ENCODE data around the gene ATP1A4.

ATP1A4 gene

DNA sequence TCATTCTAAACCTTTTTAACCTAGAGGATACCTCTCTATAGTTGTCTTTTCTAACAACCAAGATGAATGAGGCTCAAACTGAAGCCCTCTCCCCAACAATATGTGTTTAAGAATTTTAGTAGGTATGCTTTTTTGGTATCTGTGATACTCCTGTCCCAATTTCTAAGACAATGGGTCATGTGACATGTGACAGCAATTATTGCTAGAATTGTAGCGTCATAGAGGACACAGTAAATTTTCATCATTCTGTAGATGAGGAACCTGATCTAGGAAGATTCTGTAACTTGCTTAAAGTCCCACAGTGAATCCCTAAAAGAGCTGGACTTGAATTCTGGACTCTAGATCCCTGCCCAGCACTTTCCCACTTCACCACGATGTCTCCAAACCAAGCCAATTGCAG lies 27.3 kb downstream of the ATP1A4 start:
- no peak for DNase-seq

DNA sequence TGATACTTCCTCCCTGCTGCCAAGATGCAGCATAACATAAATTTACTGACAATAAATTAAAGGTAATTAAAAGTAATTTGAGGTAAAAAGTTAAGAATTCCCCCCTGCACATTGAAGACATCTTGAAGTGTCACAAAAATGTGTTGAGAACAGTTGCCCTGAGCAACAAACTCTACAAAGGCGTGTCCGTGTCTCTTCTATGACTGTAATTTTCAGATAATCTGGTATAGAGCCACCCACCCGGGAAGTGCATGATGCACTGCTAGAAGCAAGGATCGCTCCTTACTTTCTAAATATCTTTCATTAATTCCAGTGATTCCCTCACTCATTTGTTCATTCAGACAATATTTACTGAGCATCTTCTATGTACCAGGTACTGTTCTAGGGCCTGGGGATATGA lies 27.9 kb downstream of the ATP1A4 start:
- no peak for DNase-seq

DNA sequence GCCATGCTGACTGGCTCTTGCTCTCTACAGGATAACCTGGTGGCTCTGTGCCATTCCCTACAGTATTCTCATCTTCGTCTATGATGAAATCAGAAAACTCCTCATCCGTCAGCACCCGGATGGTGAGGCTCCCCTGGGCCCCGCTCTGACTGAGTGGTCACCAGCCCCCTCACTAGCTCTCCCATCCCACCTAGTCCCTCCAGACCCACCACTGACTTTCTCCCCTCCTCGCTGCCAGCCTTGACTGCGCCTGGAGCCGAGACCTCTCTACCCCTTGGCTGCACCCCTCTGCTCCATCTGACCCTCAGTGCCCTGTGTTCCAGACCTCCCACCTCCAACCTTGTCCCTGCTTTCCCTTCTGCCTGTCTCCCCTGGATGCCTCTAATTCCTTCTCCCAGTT lies 34.8 kb downstream of the ATP1A4 start:
- DNase-seq = no peak

DNA sequence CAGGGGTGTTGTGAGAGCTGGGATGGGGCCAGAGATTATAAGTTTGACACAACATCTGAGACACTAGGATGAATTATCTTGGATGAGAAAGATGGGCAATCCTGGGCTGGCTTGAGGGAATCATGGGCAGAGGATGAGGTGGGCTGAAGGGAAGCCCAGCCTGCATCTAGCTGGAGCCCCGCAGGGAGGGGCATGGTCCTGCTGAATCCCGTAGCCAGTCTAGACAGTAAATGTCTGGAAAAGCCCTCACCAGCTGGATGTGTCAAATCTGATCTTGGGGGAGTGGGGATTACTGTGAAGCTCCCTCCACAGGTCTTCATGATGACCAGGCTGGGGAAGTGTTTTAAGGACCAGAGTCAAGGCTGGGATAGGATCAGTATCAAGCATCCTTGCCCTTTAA lies 35.3 kb downstream of the ATP1A4 start:
- DNase-seq = no peak

DNA sequence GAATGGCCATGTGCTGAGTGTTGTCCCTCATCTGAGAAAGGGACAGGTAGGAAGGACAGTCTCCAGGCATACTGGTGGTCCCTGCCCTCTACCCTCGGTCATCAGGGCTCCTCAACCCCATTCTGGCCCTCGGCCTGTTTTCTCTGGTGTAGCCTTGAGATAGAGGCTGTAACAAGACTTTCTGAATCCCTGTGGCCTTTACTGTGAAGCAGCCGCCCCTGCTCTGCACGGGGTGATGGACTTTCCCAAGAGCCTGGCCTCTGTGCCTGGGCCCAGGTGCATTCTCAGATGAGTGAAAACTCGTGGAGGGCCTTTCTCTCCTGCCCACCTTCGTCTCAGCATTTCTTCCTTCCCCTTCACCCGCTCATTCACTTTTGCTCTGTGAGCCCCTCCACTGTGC lies 36.0 kb downstream of the ATP1A4 start:
- DNase-seq = no peak

DNA sequence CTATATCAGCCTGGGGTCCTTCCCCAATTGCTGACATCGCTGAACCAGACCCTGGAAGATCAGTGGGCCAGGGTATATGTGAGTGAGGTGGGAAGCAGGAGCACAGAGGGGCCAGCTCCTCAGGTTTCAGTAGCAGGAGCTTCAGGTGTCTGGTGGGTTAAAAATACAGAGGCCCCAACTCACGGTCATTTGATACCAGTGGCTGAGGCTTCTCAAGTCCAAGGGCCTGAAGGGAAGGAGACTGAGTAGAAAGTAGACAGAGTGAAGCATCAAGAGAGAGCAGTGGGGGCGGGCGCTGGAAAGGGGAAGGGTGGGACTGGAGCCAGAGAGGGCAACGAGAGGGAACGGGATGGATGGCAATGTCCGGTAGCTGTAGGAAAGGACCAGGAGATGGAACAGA lies 36.9 kb downstream of the ATP1A4 start:
- no peak for DNase-seq

DNA sequence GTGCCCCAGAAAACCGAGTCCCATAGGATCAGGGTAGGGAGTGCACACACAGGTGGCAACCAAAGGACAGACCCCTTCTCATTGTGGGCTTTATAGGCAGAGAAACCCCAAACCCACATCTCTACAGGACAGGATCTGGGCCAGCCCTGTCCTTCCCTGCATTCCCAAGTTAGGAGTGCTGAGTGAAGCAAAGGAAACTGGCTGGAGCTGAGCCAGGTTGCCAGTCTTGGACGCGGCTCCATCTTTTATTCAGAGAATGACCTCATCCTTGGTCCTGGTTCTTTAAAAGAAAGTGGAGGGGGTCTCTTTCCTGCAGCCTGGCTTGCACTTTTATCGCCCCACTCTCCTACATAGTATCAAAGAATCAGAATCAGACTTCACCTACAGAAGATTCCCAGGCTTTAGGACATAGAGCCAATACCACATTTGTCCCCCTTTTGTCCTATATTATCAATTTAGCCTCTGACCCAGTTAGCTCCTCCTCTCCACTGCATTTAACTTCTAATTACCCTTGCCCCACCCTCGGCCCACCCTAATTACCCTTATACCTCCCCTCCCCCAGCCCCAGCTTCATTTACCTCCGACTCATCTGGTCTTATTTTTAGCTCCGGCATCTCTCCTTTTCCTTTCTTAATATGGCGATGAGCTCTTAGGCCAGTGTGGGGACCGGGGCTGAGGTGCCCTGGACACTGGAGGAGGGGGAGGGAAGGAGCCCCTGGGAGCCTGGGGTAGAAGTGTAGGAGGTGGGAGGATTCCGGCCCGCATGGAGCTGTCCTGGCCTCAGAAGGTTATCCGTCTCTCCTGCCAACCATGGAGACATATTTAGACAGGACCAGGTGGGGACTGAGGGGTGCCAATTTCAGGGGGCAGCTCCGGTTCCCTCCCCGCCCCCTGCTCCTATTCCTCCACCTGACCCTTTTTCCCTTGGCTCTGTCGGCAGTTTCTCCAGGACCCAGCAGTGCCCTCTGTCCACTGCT lies 38.5 kb downstream of the ATP1A4 start, which contains the start of gene CASQ1:
CASQ1 (plus strand) TSS at position 927 of the 977 bp plus-strand sequence. CDS start 177 bp downstream, outside the sequence.
- DNase-seq = no peak

DNA sequence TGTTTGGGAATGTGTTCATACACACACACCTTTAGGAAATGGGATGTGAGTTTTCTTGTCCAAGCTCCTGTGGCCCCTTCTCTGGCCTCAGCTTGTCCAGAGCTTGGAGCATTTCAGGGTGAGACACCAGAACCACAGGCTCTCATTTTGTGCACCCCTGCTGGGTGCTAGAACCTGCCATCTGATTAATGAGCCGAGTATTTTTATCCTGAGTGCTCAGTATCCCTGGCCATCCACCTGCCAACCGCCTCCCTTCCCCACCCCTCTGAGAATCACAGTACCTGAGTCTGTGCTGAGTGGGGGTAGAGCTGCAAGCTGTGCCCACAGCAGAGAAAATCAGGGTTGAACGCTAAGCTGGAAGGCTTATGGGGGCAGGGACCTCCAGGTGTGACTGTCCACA lies 40.4 kb downstream of the ATP1A4 start:
- DNase-seq = no peak

DNA sequence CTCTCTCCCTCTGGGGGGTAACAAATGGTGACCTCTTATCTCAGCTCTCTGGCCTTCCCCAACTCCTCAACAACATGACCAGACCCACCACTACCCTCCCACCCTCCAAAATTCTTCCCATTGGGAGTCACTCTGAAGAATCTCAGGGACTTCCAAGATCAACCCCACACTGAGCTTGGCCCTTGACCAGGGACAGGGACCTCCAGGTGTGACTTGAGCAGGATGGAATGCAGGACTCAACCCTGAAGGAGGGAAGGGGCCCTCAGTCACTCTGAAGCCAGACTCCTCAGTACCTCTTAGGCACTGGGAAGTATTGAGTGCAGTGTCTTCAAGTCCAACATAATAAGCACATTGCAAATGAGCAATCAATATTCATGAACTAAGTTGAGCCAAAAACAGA lies 40.8 kb downstream of the ATP1A4 start:
- no peak for DNase-seq

DNA sequence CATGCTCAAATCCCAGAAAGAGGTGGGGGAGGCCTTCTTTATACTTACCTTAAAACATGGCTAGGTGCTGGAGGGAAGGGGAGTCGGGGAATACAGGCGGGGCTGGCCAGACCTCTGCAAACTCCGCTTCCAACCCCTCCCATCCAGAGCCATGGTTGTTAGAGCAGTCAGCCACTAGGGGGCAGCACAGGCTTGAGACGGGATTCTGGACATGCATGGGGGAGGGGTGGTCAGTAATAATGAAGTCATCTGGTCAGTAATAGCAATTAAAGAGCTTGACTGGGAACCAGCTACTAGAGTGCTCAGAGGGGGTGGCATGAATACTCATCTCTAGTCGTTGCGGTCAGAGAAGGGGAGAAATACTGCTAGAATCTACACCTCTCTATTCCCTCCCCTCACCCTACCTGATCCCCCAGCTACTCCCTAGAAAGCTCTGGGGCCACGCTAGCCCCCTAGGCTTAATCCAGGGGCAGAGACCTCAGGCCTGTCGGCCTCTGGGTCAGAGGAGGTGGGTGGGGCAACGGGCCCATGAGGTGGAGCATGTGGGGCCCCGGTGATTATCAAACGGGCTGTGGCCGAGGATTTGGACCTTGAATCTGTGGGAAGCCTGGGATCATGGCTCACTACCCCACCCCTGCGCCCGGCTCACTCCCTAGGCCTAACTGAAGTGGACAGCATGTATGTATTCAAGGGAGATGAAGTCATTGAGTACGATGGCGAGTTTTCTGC lies 41.9 kb downstream of the ATP1A4 start:
- DNase-seq = peak; percentile 33

DNA sequence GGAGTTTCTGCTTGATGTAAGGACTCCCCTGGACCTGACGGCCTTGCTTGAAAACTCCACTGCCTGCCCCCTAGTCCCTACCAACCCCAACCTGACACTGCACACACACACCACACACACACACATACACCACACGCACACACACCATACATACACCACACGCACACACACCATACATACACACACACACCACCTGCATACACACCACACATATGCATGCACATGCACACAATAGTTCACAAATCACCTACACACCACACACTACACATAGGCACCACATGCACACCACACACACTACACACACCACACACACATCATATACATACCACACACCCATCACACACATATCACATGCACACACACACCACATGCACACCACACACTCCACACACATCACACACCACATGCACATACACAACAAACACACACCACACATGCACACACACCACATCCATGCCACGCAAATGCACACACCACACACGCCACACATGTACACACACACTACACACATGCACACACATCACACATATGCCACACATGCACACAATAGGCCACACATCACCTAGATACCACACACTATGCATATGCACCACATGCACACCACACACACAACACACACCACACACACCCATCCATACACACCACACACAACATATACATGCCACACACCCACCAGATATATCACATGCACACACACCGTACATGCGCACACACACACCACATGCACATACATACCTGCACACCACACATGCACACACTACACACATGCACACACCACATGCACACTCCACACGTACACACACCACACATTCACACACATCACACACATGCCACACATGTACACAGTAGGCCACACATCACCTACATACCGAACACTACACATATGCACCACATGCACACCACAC lies 42.7 kb downstream of the ATP1A4 start:
- DNase-seq = no peak

DNA sequence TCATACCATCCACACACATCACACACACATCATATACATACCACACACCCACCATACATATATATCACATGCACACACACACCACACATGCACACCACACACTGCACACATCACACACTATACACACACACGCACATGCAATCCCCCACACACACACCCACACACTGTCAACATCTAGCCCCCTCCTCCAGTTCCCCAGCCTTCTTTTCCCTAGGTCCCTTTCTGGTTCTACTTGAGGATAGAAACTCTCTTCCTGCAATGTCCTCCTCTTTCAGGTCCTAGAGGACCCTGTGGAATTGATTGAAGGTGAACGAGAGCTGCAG lies 43.3 kb downstream of the ATP1A4 start:
- no peak for DNase-seq

DNA sequence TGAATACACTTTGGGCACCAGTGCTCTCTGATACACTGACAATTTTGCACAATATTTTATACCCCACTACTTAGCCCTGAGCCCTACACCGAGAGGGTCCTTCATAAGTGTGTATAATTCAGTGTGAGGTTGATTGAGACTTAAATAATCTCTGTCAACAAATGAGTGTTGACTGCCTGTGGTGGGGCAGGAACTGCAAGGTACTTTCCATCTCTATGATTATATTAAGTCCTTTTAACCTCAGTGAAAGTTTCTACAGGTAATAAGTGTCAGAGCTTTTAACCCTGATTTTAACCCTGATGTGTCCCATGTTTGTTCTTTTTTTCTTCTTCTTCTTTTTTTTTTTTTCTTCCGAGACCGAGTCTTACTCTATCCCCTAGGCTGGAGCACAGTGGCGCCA lies 44.7 kb downstream of the ATP1A4 start:
- no peak for DNase-seq

DNA sequence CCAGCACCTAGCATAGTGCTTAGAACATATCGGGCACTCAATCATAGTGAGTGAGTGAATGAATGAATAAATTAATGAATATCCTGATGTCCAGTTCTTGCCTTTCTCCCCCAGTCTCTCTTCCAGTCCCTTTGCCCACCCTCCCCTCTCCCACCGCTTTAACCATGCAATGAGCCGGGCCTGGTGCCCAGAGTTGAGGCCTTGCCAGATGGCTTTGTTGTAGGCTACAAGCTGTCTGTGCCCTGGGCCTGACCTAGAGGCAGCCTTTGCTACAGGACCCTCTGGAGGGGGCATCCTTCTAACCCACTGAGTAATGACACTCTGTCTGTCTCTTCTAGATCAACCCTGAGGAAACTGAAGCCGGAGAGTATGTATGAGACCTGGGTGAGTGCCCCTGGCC lies 45.8 kb downstream of the ATP1A4 start:
- no peak for DNase-seq

DNA sequence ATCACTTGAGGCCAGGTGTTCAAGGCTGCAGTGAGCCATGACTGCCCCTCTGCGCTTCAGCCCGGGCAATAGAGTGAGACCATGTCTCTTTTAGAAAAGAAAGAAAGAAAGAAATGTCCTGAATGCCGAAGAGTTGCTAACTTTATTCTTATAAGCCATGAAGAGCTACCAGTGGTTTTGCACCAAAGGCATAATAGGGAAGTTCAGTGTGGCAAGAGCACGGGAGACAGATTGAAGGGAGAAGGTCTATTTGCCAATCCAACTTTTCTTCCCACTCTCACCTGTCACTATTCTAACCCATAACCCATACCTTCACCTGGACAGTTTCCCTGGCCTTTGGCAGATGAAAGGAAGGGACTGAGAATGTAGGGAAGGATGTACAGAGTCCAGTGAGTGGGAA lies 49.4 kb downstream of the ATP1A4 start:
- DNase-seq = no peak

DNA sequence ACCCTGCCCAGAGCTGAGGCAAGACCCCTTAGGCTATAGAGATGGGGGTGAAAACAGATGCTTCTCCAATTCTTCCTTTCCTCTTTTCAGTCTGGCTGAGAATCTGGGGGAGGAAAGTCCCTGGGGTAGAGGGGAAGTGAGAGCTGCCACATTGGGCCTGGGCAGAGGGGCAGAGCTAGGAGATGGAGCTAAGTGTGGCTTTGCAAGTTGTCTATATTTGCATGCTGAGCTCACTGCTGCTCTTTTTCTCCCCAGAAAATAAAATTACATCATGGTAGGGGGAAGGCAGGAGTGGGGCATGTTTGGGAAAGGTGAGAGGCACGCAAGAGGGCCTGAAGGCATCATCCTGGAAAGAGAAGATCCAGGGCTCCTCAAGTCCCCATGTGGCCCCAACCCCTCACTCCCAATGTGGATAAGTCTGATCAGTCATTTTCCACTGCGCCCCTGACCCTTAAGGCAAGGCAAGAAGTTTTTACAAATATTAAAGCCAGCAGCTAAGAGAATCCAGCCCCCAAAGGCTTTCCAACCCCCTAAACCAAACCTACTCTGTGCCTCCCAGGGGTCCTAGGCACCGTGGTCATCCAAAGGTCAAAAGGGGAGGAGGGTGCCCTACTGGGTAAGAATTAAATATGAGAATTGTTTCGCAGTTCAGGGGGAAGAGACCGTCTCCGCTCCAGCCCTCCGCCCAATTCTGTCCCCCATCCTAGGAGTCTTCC lies 53.3 kb downstream of the ATP1A4 start:
- DNase-seq = no peak

DNA sequence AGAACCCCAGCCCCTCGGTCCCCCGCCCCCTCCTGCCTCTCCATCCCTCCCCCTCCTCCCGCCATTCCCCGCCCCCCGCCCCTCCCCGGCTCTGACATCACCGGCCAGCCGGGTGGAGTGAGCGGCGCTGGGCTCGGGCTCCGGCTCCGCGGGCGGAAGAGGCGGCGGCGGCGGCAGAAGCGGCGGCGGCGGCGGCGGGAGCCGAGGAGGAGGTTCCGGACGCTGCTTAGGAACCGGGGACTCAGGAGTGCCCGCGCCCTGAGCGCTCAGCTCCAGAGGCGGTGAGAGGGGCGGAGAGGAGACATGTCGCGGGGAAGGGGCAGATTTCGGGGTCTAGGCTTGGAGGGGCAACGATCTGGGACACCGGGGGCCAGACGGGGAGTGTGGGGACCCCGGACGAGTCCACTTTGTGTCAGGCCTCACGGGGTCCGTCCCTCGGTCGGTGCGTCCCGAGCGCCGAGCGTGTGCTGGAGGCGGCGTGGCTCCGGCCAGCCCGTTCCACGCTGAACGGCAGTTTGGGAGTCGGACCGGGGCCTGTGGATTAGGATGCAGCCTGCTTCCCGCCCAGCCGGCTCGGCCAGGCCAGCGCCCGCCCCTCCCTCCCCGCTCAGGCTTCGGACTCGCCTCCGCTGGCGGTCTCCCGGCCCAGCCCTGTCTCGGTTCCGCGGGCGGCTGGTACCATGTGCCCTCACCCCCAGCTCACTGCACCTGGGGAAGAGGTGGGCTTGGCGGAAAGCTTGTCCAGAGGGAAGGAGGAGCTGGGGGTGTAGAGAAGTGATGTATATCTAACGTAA lies 54.0 kb downstream of the ATP1A4 start, which contains the start of gene PEA15:
PEA15 (plus strand) TSS at position 143 of the 794 bp plus-strand sequence. CDS start 6,161 bp downstream, outside the sequence.
- DNase-seq = no peak

DNA sequence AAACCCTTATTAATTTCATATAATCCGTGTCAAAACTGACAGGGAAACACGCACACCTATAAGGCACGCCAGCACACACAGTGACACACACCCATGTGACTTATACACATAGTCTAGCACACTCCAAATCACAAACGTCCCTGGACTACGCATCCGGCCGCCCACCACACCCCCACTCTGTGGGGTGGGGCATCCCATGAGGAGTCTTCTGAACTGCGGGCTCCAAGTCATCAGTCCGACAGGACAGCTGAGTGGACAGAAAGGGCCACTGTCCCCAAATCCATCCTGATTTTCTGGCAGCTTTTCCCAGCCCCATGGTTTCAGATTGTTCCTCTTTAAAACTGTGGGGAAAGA lies 54.6 kb downstream of the ATP1A4 start:
- no peak for DNase-seq

DNA sequence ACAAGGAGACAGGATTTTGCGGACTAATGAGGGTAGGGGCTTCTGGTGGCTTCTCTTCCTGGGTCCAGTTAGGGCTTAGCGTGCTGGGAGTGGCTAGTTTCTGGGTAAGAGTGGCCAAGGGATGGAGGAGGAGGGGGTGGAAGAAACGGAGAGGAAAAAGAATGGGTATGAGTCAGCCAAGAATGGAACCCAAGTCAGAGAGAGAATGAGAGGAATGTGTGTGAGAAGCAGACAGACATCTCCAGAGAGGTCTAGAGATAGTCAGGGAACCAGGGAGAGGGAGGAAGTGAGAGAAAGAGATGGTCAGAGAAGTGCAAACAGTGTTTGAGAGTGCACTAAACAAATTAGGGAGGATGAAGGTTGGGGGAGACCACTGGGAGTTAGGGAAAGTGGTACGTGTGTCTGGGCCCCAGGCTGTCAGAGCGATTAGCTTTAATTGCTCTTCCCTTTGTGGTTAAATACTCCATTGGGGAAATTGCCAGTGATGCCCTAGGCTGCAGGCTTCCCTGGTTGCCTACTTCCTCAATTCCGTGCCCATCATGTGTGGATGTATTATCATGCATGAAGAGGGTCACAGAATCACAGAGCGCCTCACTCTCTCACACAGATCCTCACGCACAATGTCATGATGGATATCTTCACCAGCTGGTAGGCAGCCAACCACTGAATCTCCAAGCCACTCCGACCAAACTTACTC lies 55.2 kb downstream of the ATP1A4 start:
- no peak for DNase-seq

DNA sequence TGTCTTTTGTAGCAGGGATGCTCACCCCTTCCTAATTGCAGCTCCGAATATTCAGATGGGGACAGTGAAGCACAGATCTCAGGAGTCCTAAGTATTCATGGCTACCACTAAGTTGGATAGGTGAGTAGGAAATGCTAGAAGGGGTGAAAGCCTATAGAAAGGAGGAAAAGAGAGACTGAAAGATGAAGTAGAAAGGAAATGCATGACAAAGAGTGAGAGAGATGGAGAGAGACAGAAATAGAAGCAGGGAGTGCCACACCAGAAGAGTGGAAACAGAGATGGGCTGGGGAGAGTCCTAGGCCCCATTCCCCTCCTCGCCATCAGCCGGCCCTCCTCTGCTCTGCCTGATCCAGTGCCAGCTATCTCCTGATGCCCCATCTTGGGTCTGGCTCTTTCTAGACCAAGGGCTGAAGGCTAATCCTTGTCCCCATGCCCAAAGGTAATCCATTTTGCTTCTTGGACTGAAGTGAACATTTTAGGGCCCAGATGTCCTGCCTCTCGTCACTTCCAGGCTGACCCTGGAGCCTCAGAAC lies 55.8 kb downstream of the ATP1A4 start:
- no peak for DNase-seq
